ENCODE data around the gene SFRP4. TPM values are rescaled to one million over a fixed set of nuclear protein-coding genes. Genes with fewer than 3 reads are reported as not detected.

Gene SFRP4
- total and polyA plus RNA-seq, 2 donors from 2014 or later, result 1.5 to 6.8 TPM

GRCh38 chr7:37916017-37916672, 472 bp downstream of the SFRP4 start:
- H3K9ac ChIP-seq (ENCODE audit: low read length in 3 of 3), result no peak overlapping the region
- peak in 4 of 5 donors; percentile 25 to 75 (median 52) for DNase-seq
- intact Hi-C loops (cut with DNase I), result no loop called here
- peak overlapping the region in 1 of 2 donors; percentile 37 for H3K27ac ChIP-seq (ENCODE audit: low read depth in 2 of 2, low read length in 2 of 2)
- no peaks in the 10 kb centered on the region for H3K27me3 ChIP-seq (ENCODE audit: control insufficient read depth, insufficient read depth, low read length)
- H3K9me3 ChIP-seq (ENCODE audit: control insufficient read depth in 2 of 3, insufficient read depth in 1 of 3, low read length in 3 of 3), result no peaks in the 10 kb centered on the region
- FAIRE-seq, result no peak
- peak overlapping the region; percentile 35 to 61 (median 57) for H3K4me3 ChIP-seq (ENCODE audit: low read length in 3 of 3)
- TF ChIP-seq CTCF (IDR thresholded peaks at IDR 0.05; ENCODE audit: borderline replicate concordance, extremely low read depth, insufficient read depth), result no peak
- no peaks in the 10 kb centered on the region for H3K36me3 ChIP-seq (ENCODE audit: control insufficient read depth in 2 of 3, insufficient read depth in 3 of 3, low read length in 3 of 3)
- H3K4me1 ChIP-seq (ENCODE audit: control insufficient read depth in 2 of 3, insufficient read depth in 2 of 3, low read depth in 1 of 3, low read length in 3 of 3), result peaks cover 0 to 9% (median 3%) of the 10 kb centered on the region in 3 donors

DNA sequence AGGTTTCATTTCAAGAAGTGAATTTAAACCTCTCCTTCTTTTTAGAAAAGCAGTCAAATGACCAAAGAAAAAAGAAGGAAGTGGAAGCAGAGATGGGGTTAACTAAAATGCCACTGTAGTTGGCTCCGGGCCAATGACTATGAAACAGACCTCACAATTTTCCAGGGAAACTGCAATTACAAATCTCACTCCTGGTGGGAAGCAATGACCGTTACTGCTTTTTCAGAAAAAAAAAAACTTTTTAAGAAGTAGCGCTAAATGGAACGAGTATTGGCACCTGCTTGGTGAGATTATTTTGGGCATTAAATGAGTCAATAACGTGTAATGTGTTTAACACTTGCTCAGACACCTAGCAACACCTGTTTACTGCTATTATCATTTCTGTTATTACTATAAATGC, 1.2 kb downstream of the SFRP4 start:
- Histone ChIP-seq H3K27me3 (ENCODE audit: control insufficient read depth, insufficient read depth, low read length) (no peaks in the 10 kb centered on the region), H3K9me3 (ENCODE audit: control insufficient read depth in 2 of 3, insufficient read depth in 1 of 3, low read length in 3 of 3) (no peaks in the 10 kb centered on the region), H3K4me3 (ENCODE audit: low read length in 3 of 3) (no peak overlapping the region), H3K27ac (ENCODE audit: low read depth in 2 of 2, low read length in 2 of 2) (no peak overlapping the region), H3K9ac (ENCODE audit: low read length in 3 of 3) (no peak overlapping the region), H3K36me3 (ENCODE audit: control insufficient read depth in 2 of 3, insufficient read depth in 3 of 3, low read length in 3 of 3) (no peaks in the 10 kb centered on the region), H3K4me1 (ENCODE audit: control insufficient read depth in 2 of 3, insufficient read depth in 2 of 3, low read depth in 1 of 3, low read length in 3 of 3) (peaks cover 0 to 9% (median 3%) of the 10 kb centered on the region in 3 donors)
- FAIRE-seq (no peak), DNase-seq (peak in 2 of 5 donors; percentile 50 to 69)
- intact Hi-C loops (cut with DNase I), result no loop called here
- TF ChIP-seq CTCF (IDR thresholded peaks at IDR 0.05; ENCODE audit: borderline replicate concordance, extremely low read depth, insufficient read depth), result no peak

GRCh38 chr7:37912756-37913155, 3.9 kb downstream of the SFRP4 start:
- Histone ChIP-seq H3K9me3 (ENCODE audit: control insufficient read depth in 2 of 3, insufficient read depth in 1 of 3, low read length in 3 of 3) (no peaks in the 10 kb centered on the region), H3K4me1 (ENCODE audit: control insufficient read depth in 2 of 3, insufficient read depth in 2 of 3, low read depth in 1 of 3, low read length in 3 of 3) (peaks cover 0 to 7% (median 3%) of the 10 kb centered on the region in 3 donors), H3K36me3 (ENCODE audit: control insufficient read depth in 2 of 3, insufficient read depth in 3 of 3, low read length in 3 of 3) (no peaks in the 10 kb centered on the region), H3K9ac (ENCODE audit: low read length in 3 of 3) (no peak overlapping the region), H3K27me3 (ENCODE audit: control insufficient read depth, insufficient read depth, low read length) (no peaks in the 10 kb centered on the region), H3K4me3 (ENCODE audit: low read length in 3 of 3) (no peak overlapping the region), H3K27ac (ENCODE audit: low read depth in 2 of 2, low read length in 2 of 2) (no peak overlapping the region)
- no peak for TF ChIP-seq CTCF (IDR thresholded peaks at IDR 0.05; ENCODE audit: borderline replicate concordance, extremely low read depth, insufficient read depth)
- intact Hi-C loops (cut with DNase I), result no loop called here
- no peak for FAIRE-seq
- no peak for DNase-seq

Data from kidney (tissue), 14 donors.